Activated CD8-positive, alpha-beta memory T cell treated with anti-CD3 and anti-CD28 coated beads, Interleukin-2, amount 50 U/mL, for 48 hours (primary cell): ENCODE data around the gene SPEF1.
"Not testable (repeated sequence)": the region's sequence is repeated elsewhere in the genome, so short reads cannot be mapped to it uniquely, and the experiment has no call there.

Source experiments
- DNase-seq: peaks from one replicate; pipeline ENCODE4 v3.0.0-alpha.2; 2020

Gene SPEF1

DNA sequence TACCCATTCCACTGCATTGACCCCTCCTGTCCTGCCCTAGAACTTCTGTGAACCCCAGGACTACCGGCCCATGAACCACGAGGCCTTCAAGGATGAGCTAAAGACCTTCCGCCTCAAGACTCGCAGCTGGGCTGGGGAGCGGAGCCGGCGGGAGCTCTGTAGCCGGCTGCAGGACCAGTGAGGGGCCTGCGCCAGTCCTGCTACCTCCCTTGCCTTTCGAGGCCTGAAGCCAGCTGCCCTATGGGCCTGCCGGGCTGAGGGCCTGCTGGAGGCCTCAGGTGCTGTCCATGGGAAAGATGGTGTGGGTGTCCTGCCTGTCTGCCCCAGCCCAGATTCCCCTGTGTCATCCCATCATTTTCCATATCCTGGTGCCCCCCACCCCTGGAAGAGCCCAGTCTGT, 23.5 kb upstream of the SPEF1 start:
- DNase-seq, result no peak

DNA sequence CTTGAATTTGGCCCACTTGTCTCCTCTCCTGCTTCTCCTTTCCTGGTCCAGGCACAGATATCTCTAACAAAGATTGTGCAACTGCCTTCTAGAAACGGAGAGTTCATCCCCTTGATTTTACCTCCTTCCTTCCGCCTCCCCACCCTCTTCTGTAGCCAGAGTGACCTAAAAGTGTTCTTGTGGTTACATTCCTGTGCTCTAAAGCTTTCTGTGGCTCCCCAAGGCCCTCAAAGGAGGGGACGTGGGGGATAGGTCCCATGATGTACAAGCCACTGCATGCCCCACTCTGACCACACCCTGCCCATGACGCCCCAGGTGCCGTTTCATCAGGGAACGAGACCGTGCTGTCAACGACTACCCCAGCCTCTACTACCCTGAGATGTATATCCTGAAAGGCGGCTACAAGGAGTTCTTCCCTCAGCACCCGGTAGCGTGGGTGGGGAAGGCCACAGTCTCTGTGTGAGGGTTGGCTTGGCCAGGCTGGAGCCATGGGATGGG, 23.1 kb upstream of the SPEF1 start:
- no peak for DNase-seq

DNA sequence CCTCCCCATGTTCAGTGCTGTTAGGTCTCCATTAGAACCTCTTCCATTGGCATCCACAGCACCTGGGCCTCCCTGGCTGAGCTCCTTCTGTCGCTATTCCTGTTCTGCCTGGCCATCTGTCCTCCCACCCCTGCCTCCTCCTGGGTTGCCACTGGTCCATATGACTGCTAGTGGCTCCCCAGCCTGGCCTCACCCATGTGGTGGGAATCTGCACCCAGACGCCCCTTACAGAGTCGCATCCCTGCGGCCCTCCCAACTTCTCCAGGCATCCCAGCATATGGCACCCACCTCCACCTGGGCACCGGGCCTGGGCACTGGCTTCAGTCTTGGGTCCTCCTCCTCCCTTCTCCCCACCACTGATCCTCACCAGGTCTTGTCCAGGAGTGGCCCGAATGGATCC, 22.6 kb upstream of the SPEF1 start:
- no peak for DNase-seq

DNA sequence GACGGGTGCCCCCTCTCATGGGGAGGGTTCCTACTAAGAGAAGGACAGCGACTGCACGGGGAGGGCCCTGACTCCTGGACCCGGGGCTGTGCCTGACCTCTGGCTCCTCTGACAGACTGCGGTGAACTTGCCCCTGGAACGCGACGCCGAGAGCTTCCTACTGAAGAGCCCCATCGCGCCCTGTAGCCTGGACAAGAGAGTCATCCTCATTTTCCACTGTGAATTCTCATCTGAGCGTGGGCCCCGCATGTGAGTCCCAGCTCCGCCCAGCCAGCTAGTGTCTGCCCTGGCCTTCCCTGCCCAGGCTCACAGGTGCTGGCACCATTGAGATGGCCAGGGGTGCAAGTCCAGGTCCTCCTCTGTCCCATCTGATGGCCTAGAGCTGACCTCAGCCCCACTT, 22.0 kb upstream of the SPEF1 start:
- DNase-seq, result no peak

DNA sequence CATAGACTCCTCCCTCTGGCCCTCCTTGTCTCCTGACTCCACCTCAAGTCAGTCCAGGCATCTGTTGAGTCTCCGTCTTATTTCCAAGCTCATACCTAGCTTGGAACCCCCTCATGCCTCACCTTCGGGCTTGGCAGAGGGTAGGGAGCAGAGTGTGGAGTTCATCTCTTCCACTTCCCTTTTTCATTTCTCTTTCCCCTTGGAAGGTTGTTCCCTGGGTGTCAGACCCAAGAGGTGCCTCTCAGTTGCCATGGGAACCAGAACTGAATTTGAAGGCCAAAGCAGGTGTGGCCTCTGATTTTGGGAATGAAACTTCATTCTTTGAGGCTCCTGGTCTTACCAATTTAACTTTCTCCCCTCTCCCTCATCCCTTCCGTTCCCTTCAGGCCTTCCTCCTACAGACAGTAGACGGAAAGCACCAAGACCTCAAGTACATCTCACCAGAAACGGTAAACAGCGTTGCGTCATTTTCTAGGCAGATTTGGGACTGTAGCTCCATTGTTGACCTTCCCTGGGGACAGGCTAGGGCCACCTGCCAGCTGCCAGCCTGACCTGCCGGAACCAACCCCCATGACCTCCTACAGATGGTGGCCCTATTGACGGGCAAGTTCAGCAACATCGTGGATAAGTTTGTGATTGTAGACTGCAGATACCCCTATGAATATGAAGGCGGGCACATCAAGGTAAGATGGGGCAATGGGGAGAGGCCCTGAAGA, 21.4 kb upstream of the SPEF1 start:
- no peak for DNase-seq

DNA sequence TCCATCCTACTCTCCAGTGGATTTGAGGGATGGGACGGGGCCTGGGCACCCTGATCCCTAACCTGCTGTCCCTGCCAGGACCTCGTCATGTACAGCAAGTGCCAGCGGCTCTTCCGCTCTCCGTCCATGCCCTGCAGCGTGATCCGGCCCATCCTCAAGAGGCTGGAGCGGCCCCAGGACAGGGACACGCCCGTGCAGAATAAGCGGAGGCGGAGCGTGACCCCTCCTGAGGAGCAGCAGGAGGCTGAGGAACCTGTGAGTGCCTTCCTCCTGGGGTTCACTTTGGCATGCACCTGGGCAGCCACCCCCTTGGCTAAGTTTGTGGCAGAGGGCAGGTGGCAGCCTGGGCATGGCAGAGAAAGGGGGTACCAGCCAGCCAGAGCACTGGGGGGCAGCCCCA, 20.6 kb upstream of the SPEF1 start:
- no peak for DNase-seq

DNA sequence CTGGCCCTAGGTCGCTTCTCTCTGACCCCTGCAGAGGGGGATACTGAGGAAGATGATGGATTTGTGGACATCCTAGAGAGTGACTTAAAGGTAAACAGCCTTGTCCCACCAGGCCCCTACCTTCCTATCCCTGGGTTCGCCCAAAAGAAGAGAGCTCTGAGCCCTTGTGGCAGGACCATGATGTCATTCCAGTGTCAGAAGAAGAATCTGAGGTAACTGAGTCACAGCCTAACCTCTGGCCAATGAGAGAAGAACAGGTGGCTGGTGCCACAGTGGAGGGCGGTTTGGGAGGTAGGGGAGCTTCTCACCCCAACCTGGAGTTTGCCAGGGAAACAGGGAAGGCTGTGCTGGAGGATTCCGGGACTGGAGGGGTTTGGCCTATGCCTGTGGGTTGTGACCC, 20.1 kb upstream of the SPEF1 start:
- no peak for DNase-seq

DNA sequence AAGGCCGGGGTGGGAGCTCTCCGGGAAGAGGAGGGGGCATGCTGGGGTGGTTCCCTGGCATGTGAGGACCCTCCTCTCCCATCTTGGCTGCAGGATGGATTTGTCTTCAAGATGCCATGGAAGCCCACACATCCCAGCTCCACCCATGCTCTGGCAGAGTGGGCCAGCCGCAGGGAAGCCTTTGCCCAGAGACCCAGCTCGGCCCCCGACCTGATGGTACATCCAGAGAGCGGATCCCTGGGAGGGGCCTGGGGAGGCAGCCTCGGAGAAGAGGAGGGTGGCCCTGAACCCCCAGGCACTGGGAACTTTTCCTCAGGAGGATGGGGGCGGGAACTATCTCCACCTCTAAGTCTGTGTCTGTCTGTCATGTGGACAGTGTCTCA, 19.6 kb upstream of the SPEF1 start:
- DNase-seq, result no peak

DNA sequence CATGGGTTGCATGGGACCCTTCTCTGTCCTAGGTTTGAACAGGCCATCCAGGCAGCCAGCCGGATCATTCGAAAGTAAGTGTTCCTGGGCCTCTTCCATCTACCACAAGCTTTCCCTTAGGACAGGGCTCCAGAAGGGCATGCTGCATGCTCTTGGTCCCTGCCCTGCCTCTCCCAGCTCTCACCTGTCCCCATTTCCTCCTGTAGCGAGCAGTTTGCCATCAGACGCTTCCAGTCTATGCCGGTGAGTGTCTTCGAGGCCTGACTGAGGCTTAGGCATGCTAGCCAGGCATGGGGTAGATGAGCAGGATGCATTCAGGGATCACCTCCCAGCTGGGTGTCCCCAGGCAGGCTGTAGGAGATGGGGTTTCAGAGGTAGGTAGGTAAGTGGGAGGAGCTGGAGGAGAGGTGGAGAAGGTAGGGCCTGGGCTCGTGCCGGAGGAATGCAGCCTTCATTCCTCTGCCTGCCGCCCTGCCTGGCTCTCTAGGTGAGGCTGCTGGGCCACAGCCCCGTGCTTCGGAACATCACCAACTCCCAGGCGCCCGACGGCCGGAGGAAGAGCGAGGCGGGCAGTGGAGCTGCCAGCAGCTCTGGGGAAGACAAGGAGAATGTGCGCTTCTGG, 19.1 kb upstream of the SPEF1 start:
- no peak for DNase-seq

DNA sequence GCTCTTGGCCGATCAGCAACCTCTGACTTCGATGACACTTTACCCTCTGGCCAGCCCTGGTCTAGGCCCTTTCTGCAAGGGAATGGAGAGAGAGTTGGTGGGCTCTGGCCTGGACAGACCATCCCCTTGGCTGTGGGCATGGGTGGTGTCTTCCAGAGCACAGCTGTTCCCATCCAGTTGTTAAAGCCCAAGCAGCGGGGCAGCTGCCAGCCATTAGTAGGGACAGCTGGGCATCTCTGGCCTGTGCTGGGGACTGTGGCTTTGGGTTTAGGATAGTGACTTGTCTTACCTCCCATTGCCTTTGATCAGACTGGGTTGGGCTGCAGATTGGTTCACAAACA, 17.6 kb upstream of the SPEF1 start:
- DNase-seq, result no peak

DNA sequence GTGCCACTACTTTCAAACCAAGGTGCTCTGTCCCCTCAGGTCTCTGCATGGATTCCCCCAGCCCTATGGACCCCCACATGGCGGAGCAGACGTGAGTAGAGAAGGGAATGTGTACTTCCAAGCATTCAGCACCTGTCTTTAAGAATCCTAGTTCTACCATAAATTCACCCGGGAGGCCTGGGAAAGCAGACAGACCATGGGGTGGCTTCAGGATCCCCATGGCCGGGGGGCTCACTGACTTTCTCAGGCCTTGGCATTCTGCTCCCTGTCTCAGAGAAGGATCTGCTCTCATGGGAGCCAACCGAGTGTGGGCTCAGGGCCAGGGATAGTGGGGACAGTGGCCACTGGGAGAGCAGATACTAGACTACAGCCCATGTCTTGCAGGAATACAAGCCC, 17.1 kb upstream of the SPEF1 start:
- no peak for DNase-seq

DNA sequence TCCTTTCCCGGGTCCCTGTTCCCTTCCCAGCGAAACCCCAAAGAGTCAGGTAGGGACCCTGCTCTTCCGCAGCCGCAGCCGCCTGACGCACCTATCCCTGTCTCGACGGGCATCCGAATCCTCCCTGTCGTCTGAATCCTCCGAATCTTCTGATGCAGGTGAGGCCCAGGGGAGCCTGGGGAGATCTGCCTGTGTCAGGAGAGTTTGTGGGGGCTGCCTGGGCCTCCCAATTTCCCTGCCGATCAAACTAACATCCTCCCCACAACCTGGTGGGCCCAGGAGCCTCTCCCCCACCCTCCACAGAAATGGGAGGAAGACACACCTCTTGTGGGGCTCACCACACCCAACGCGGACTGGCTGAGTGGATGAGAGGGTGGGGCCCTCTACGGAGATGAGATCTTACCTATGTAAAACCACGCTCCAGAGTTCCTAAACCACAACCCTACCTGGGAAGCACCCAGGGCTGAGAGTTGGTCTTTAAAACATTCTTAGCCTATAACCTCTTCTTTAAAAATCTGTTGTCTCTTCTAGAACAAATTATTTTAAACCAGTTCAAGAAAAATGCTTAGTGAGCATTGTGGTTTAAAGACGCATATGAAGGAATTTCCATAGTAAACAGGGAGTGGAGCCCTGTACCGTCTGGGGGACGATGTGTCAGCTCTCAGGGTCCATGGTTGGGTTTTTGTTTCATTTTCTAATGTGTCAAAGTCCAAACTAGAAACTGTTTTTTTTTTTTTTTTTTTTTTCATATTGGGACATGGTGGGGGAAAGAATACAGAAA, 16.5 kb upstream of the SPEF1 start:
- DNase-seq, result no peak

DNA sequence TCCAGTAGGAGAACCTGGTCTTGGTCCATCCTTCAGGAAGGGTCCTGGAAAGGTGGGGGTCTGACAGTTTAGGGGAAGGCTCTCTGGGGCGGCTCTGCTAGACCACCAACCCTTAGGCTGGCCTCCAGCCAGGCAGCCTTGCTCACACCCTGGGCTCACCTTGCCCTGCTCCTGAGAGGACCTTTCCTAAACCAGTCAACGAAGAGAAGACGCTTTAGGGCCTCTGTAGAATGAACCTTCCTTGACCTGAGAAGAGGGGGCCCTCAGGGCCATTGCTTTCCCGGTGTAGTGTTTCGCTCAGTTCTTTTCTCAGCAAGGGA, 15.9 kb upstream of the SPEF1 start:
- no peak for DNase-seq

DNA sequence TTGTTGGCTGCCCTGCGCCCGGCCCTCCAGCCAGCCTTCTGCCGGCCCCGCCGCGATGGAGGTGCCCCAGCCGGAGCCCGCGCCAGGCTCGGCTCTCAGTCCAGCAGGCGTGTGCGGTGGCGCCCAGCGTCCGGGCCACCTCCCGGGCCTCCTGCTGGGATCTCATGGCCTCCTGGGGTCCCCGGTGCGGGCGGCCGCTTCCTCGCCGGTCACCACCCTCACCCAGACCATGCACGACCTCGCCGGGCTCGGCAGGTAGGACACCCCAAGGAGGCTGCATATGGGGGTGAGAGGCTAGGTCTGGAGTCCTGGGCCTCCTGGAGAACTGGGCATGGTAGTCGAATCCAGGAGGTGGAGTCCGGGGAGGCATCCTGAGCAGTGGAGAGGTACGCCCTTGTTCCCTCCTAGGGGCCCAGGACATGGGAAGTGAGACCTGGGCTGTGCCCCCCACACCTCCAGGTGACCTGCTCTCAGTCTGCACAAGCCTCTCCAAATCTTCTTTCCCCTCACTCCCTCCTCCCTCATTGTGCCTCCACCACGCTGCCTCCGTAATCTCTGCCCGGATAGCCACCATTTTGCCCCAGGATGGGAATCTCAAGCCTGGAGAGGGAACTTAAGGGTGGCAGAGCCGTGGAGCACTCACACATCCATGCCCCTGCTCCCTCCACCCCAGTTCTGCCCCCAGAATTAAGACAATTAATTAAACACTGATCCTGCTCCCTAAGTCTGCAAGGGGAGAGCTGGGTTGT, 15.4 kb upstream of the SPEF1 start:
- DNase-seq, result no peak

DNA sequence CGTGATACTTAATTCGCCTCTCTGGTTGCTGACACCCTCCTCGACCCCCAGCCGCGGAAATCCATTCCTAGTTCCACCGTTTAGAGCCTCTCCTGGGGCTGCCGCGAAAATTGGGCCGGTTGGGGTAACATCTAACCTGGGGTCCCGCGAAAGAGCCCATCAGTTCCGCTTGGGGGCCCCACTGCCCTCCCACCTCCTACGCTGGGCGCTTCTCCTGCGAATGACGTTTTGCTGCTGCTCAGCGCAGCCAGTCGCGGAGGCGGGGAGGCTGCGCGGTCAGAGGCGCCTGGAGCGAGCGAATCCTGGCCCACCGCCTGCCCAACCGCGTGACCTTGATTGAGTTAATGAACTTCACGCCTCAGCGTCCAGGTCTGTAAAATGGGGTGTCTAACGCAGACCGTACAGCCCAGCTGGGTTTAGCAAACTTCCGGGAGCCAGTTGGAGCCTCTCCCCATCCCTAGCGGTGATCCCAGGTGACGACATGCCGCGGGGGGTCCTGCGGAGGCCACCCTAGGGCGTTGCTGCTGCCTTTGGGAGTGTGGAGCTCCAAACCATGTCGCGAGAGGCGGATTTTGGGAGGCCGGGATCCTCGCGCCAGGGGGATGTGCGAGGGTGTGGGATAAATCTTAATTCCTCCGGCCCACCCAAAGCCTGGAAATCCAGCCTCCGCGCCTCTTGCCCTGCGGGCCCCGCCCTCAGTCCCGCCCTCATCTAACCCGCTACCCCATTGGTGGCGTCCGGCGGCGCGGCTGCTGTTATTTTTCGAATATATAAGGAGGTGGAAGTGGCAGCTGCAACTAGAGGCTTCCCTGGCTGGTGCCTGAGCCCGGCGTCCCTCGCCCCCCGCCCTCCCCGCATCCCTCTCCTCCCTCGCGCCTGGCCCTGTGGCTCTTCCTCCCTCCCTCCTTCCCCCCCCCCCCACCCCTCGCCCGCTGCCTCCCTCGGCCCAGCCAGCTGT, 14.5 kb upstream of the SPEF1 start, which contains the start of gene CDC25B:
CDC25B (plus strand) TSS at position 800 of the 958 bp plus-strand sequence. CDS start 222 bp downstream, outside the sequence.
- peak; percentile 93 for DNase-seq

DNA sequence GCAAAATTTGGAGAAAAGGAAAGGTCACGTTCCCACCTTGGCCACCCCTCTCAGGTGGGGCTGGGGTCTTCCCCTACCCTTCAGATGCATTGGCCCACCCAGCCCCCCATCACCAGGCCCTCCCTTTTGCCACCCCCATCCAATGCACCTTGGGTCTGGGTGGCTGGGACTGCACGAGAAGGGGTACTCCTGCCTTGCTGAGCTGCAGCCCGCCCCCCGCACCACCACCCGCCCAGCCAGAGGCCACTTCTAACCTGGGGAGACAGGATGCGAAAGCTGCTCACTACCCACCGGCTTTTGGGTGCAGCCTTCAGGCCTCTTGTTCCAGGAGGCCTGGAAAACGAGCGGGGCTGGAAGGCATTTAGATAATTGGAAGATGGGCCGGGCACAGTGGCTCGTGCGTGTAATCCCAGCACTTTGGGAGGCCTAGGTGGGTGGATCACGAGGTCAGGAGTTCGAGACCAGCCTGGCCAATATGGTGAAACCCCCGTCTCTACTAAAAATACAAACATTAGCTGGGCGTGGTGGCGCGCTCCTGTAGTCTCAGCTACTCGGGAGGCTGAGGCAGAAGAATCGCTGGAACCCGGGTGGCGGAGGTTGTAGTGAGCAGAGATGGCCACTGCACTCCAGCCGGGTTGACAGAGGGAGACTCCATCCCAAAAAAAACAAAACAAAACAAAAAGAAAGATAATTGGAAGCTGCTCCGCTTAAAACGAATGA, 13.6 kb upstream of the SPEF1 start:
- DNase-seq, result no peak

DNA sequence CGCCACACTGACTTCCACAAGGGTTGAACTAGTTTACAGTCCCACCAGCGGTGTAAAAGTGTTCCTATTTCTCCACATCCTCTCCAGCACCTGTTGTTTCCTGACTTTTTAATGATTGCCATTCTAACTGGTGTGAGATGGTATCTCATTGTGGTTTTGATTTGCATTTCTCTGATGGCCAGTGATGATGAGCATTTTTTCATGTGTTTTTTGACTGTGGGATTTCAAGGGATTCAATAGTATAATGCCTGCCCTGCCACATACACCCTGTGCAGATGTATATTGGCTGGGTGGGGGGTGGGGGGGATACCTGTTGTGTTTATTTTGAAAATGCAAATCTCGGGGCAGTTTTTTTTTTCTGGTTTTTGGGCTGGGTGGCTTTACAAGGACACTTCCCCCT, 12.9 kb upstream of the SPEF1 start:
- DNase-seq, result not testable (repeated sequence)

DNA sequence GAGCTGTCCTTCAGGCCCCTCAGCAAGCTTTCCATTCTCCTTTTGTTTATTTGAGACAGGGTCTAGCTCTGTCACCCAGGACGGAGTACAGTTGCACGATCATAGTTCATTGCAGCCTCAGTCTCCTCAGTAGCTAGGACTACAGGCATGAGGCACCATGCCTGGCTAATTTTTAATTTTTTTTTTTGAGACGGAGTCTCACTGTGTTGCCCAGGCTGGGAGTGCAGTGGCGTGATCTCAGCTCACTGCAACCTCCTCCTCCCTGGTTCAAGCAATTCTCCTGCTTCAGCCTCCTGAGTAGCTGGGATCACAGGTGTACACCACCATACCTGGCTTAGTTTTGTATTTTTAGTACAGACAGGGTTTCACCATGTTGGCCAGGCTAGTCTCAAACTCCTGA, 8.0 kb upstream of the SPEF1 start:
- not testable (repeated sequence) for DNase-seq

DNA sequence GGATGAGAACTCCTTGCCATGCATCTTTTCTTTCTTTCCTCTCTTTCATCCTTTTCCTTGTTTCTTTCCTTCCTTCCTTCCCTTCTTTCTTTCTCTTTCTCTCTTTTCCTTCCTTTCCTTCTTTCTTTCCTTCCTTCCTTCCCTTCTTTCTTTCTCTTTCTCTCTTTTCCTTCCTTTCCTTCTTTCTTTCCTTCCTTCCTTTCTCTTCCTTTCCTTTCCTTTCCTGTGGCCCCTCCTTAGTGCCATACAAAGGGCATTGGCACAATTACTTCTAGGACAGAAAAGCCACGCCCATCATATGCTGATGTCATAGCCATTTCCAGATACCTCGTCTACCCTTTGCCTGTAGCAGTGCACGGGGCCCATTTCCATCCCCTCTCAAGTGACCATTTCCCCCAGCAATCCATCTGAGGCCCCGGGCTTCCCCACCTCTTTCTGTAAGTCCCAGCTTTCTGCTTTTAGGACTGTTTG, 7.5 kb upstream of the SPEF1 start:
- DNase-seq, result no peak

DNA sequence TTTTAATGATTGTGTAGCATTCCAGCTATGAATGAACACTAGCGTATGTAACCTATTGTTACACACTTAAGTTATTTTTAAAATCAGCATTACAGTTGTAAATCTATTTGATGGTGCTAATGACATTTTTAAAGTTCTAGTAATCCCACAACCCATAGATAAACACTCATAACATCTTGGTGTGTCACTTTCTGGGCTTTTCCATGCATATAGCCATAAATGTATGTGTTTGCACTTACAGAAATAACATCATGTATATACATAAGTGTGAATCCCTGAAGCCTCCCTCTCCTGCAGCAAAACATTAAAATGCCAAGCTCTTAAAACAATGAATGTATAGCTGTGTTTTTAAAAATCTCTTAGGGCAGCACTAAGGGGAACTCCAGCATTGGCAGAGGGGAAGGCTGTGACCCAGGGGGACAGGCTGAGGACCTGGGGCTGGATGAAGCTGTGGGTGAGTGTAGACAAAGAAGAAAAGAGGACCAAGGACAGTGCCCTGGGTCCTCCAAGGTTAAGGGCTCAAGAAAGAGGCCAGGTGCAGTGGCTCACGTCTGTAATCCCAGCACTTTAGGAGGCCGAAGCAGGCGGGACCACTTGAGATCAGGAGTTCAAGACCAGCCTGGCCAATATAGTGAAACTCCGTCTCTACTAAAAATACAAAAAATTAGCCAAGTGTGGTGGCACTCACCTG, 6.2 kb upstream of the SPEF1 start:
- no peak for DNase-seq
